Astrocyte (in vitro differentiated cells and primary cell): ENCODE results near the gene PLEKHO2.

Experiments
- EZH2 ChIP-seq: IDR thresholded peaks from 2 replicates; pipeline ENCODE4 v1.6.1; 2012; ENCODE audit warnings: mild to moderate bottlenecking, low read length, inconsistent platforms; ENCODE audit not compliant: insufficient read depth
- TF ChIP-seq, protein P1 (sequence below): IDR thresholded peaks from 2 replicates; pipeline ENCODE4 v1.5.1; 2011; ENCODE audit warnings: low read depth, mild to moderate bottlenecking, inconsistent platforms, low read length, moderate library complexity; ENCODE audit not compliant: insufficient read depth

DNA sequence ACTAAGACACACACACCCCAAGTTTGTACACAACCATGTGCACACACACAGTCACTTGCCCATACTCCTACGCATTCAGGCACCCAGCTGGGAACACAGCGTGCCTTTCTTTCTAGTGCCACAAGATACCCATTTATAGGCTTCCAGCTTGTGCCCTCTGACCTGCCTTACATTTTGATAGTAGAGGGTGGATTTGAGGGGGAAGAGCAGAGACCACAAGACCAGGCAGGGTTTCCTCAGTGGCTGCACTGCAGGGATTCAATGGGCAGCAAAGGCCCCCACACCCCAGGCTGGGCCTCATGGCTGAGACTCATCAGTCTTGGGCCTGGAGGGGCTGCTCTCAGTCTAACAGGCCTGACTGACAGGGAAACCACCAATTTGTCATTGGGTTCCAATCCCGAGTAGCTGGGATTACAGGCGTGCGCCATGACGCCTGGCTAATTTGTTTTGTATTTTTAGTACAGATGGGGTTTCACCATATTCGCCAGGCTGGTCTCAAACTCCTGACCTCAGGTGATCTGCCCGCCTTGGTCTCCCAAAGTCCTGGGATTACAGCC, 51.2 kb downstream of the PLEKHO2 start:
- TF ChIP-seq, protein P1, sequence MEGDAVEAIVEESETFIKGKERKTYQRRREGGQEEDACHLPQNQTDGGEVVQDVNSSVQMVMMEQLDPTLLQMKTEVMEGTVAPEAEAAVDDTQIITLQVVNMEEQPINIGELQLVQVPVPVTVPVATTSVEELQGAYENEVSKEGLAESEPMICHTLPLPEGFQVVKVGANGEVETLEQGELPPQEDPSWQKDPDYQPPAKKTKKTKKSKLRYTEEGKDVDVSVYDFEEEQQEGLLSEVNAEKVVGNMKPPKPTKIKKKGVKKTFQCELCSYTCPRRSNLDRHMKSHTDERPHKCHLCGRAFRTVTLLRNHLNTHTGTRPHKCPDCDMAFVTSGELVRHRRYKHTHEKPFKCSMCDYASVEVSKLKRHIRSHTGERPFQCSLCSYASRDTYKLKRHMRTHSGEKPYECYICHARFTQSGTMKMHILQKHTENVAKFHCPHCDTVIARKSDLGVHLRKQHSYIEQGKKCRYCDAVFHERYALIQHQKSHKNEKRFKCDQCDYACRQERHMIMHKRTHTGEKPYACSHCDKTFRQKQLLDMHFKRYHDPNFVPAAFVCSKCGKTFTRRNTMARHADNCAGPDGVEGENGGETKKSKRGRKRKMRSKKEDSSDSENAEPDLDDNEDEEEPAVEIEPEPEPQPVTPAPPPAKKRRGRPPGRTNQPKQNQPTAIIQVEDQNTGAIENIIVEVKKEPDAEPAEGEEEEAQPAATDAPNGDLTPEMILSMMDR = no peak
- TF ChIP-seq EZH2 = no peak
